Measurements from ENCODE around the gene NELFCD. TPM values are rescaled to one million over a fixed set of nuclear protein-coding genes. Genes with fewer than 3 reads are reported as not detected.

Gene NELFCD
- total RNA-seq, 1 experiment from 2014 or later: 88.2 TPM

DNA sequence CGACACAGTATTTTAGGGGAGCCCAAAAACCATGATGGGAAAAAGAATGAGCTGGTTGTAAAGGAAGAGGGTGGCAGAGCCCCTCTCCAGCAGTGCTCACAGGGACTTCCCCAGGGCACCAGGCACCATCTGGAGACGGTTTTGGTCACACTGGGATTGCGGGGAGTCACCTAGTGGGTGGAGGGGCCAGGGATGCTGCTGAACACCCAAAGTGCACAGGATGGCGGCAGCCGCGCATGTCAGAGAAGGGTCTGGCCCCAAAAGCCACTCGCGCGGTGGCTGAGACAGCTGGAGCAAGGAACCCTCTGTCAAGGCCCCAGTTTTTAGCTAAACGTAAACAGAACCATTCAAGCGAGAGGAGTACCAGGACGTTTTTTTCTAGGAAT lies 15.2 kb downstream of the NELFCD start:
- H3K9ac ChIP-seq (ENCODE audit: low read length): no peak overlapping the region
- no peak overlapping the region for H3K4me3 ChIP-seq (replicated peaks in 1 of 2; ENCODE audit: low read depth in 1 of 2, low read length in 2 of 2)
- no peak overlapping the region for H3K4me2 ChIP-seq (ENCODE audit: low read length)
- ChIA-PET RAD21 (ENCODE audit: low non-redundant PET in 1 of 2, low total read pairs in 2 of 2, uncharacterized antibody in 2 of 2, unreplicated experiment in 2 of 2) (no interaction called here), POLR2A (no interaction called here), CTCF (no interaction called here)
- no peaks in the 10 kb centered on the region for H3K9me3 ChIP-seq (ENCODE audit: control insufficient read depth in 1 of 2, insufficient read depth in 1 of 2, low read depth in 1 of 2, low read length in 2 of 2)
- intact Hi-C loops (cut with micrococcal nuclease): no loop called here
- no peak for TF ChIP-seq ZNF274 (IDR thresholded peaks at IDR 0.05; ENCODE audit: low read depth, low read length)
- no peak for TF ChIP-seq TCF7L2 (IDR thresholded peaks at IDR 0.05; ENCODE audit: borderline replicate concordance, extremely low read depth, insufficient read depth, insufficient read length)
- TF ChIP-seq CEBPB (IDR thresholded peaks at IDR 0.05; ENCODE audit: low read depth): no peak
- TF ChIP-seq, protein P1, sequence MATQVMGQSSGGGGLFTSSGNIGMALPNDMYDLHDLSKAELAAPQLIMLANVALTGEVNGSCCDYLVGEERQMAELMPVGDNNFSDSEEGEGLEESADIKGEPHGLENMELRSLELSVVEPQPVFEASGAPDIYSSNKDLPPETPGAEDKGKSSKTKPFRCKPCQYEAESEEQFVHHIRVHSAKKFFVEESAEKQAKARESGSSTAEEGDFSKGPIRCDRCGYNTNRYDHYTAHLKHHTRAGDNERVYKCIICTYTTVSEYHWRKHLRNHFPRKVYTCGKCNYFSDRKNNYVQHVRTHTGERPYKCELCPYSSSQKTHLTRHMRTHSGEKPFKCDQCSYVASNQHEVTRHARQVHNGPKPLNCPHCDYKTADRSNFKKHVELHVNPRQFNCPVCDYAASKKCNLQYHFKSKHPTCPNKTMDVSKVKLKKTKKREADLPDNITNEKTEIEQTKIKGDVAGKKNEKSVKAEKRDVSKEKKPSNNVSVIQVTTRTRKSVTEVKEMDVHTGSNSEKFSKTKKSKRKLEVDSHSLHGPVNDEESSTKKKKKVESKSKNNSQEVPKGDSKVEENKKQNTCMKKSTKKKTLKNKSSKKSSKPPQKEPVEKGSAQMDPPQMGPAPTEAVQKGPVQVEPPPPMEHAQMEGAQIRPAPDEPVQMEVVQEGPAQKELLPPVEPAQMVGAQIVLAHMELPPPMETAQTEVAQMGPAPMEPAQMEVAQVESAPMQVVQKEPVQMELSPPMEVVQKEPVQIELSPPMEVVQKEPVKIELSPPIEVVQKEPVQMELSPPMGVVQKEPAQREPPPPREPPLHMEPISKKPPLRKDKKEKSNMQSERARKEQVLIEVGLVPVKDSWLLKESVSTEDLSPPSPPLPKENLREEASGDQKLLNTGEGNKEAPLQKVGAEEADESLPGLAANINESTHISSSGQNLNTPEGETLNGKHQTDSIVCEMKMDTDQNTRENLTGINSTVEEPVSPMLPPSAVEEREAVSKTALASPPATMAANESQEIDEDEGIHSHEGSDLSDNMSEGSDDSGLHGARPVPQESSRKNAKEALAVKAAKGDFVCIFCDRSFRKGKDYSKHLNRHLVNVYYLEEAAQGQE (IDR thresholded peaks at IDR 0.05; ENCODE audit: low read depth): no peak
- no peak for TF ChIP-seq SIN3A (IDR thresholded peaks at IDR 0.05; ENCODE audit: low read depth)
- no peak for TF ChIP-seq ZFX (IDR thresholded peaks at IDR 0.05)
- TF ChIP-seq, protein P2, sequence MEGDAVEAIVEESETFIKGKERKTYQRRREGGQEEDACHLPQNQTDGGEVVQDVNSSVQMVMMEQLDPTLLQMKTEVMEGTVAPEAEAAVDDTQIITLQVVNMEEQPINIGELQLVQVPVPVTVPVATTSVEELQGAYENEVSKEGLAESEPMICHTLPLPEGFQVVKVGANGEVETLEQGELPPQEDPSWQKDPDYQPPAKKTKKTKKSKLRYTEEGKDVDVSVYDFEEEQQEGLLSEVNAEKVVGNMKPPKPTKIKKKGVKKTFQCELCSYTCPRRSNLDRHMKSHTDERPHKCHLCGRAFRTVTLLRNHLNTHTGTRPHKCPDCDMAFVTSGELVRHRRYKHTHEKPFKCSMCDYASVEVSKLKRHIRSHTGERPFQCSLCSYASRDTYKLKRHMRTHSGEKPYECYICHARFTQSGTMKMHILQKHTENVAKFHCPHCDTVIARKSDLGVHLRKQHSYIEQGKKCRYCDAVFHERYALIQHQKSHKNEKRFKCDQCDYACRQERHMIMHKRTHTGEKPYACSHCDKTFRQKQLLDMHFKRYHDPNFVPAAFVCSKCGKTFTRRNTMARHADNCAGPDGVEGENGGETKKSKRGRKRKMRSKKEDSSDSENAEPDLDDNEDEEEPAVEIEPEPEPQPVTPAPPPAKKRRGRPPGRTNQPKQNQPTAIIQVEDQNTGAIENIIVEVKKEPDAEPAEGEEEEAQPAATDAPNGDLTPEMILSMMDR (IDR thresholded peaks at IDR 0.05 in 2 of 3, conservative IDR thresholded peaks at IDR 0.05 in 1 of 3; ENCODE audit: borderline replicate concordance in 1 of 3, insufficient read depth in 1 of 3, low read depth in 2 of 3, low read length in 2 of 3): no peak
- no peak for TF ChIP-seq FOSL1 (IDR thresholded peaks at IDR 0.05; ENCODE audit: low read depth)
- no peak for TF ChIP-seq SP1 (IDR thresholded peaks at IDR 0.05; ENCODE audit: low read depth)
- no TSS peak for BruUV-seq (replicated peaks)
- ATAC-seq (no peak), DNase-seq (ENCODE audit: low read depth, low spot score) (no peak)
- H3K4me1 ChIP-seq (ENCODE audit: control insufficient read depth in 1 of 2, insufficient read depth in 2 of 2, low read length in 2 of 2): no peaks in the 10 kb centered on the region
- H3K27ac ChIP-seq (ENCODE audit: low read depth, low read length): no peak overlapping the region
- H3K9me2 ChIP-seq (ENCODE audit: insufficient read depth): no peaks in the 10 kb centered on the region
- no peaks in the 10 kb centered on the region for H4K20me1 ChIP-seq (ENCODE audit: insufficient read depth)
- H3K36me3 ChIP-seq (ENCODE audit: control insufficient read depth in 1 of 2, insufficient read depth in 2 of 2, low read length in 2 of 2): peaks cover 54 to 62% of the 10 kb centered on the region in 2 experiments
- H3K79me2 ChIP-seq (ENCODE audit: insufficient read depth, low read length): peaks cover 5% of the 10 kb centered on the region; the same call in 1 of the 2 replicates
- H3K27me3 ChIP-seq (ENCODE audit: insufficient read depth, low read length): no peaks in the 10 kb centered on the region
- no peak overlapping the region for H2AFZ ChIP-seq (ENCODE audit: low read depth, low read length, poor library complexity, severe bottlenecking)
